Limb (tissue), 2 donors: ENCODE data around the gene RAI2.

Experiments
- DNase-seq, 2 donors: peaks; one replicate each; pipeline ENCODE4 v3.0.0-alpha.2; 2016; ENCODE audit errors: extremely low spot score in 2 of 2

RAI2 gene

GRCh38 chrX:17829566-17829965, 31.5 kb downstream of the RAI2 start:
- no peak for DNase-seq

DNA sequence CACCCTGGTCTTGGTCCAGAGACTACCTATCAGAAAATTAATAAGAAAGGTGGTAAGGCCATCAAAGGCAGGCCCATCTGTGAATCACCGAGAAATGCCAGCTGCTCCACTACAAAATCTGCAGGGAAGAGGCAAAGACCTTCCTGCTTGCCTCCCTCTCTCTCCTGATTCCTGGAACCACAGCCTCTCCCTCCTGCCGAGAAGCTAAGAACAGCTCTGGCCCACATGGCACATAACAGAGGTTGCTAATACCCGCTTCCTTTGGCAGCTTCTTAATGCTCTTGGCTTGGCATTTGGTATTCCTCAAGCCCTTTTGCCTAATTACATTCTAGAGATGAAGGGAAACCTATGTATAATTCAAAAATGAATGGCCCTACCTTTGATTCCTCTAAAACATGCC, 32.9 kb downstream of the RAI2 start:
- no peak for DNase-seq

- no peak for DNase-seq
Observed at GRCh38 chrX:17826609-17827496, 34.2 kb downstream of the RAI2 start.

- peak in 1 of 2 donors; percentile 29 for DNase-seq
Observed at GRCh38 chrX:17824980-17825379, 36.1 kb downstream of the RAI2 start.

- no peak for DNase-seq
Observed at GRCh38 chrX:17822351-17822750, 38.7 kb downstream of the RAI2 start.

DNA sequence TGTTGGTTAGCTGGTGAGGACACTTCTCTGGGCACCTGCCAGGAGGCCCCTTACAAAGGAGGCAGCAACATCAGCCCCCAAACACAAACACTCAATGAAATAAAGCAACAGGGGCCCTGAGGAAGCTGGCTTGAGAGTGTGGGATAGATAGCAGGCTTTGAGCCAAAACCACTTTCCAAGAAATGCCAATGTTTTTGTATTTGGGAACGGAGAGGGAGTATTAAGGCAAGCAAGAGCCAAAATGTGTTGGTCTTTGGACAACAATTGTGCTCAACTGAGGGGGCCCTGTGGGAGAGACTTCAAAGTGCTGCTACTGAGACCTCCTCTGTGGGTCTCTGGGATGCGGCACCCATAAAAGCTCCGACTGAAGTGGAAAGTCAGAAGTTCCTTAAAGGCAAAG, 41.0 kb downstream of the RAI2 start:
- no peak for DNase-seq

- no peak for DNase-seq
Observed at GRCh38 chrX:17818726-17819125, 42.4 kb downstream of the RAI2 start.

- no peak for DNase-seq
Observed at GRCh38 chrX:17817251-17817650, 43.8 kb downstream of the RAI2 start.

DNA sequence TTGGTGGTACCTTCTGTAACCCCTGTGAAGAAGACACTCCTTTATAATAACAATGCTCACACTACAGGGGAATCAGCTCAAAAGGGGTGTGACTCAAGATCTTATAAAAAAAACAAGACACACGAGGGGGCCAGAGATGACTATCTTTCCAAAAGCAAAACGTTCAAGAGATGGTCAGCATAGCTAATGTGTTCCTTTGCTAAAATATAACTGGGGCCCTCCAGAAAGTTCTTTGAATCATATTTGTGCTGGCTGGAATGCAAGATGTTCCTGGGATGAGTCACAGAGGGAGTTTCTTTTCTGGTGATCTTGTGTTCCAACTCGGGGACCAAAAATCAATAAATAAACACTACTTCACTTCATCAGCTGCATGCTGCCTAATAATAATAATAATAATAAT, 46.5 kb downstream of the RAI2 start:
- DNase-seq, result no peak

- DNase-seq, result no peak
Observed at GRCh38 chrX:17814059-17814458, 47.0 kb downstream of the RAI2 start.

- DNase-seq, result no peak
Observed at GRCh38 chrX:17813277-17813676, 47.8 kb downstream of the RAI2 start.

DNA sequence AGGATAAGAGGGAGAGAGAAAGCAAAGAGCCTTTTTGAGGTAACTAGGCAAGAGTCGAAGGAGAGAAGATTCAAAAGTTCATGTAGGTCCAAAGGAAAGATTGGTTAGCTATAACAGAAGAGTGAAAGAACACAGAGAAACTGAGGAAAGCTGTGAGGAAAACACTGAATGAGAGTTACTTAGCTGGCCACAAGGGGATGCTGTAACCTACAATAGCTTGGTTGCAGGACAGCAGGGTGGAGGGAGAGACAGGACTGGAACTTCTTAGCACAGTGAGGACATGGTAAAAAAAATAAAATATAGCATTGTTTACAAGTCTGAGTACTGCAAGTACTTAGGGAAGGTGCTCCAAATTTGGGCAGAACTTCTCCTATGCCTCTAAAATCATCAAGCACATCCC, 48.3 kb downstream of the RAI2 start:
- no peak for DNase-seq

DNA sequence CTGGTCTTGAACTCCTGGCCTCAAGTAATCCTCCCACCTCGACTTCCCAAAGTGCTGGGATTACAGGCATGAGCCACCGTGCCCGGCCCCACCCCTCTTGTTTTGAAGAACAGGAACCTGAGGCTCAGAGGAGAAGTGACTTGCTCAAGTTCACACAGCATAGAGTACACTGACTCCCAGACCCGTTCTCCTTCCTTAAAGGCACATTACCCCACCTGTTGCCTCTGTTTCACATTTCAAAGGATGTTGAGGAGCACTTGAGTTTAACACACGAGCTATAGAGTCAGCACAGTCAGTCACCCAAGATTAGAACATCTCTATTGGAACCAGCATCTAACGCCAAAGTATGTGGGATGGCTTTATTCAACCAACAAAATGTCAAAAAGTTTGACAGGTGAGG, 51.1 kb downstream of the RAI2 start:
- DNase-seq, result no peak

DNA sequence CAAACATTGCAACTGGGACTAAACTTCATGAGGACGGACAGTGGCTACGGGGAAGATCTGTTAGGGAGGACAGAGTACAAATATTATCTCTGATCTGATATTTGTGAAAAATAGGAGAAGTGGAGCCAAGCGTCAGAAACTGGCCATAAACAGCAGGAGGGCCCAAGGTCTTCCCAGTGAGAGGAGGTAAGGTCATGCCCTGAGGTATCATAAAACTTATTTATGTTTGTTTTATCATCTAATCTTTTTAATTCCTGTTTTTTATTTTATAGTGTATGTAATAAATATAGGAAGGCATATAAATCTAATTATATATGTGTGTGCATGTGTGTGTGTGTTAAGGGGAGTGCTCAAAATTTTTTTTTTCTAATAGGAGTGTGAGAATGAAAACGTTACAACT, 51.8 kb downstream of the RAI2 start:
- DNase-seq, result no peak

- no peak for DNase-seq
Observed at GRCh38 chrX:17805120-17805519, 56.0 kb downstream of the RAI2 start.

DNA sequence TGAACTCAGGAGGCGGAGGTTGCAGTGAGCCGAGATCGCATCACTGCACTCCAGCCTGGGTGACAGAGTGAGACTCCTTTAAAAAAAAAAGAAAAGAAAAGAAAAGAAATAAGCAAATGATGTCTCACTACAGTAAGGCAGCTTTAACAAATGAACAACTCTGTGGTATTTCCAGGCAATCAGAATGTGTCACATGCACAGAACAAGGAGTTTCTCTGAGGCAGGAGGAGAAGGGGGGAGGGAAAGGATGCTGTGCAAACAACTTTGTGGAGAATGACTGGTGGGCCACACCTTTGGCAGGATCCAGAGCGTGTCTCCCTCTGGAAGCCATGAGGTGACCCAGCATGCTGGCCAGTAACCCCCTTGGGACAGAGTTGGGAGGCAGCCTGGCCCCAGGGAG, 57.6 kb downstream of the RAI2 start:
- no peak for DNase-seq

GRCh38 chrX:17802756-17803155, 58.3 kb downstream of the RAI2 start:
- no peak for DNase-seq

DNA sequence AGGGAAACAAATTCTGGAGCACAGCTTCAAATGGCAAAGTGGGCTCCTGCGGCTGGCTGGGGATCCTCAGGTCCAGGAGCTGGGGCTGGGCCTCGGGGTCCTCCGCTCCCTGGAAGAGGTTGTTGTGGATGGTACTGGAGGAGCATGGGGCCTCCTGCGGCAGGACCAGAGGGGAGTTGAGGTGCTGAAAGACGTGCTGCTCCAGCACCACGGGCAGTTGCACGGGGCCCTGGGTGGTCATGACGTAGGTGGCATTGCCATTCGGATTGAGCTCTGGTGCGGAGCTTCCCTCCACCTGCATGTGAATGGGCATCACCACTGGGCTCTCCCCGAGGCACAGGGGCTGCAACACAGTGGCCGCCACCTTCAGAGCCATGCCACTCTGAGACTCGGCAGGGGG, 59.7 kb downstream of the RAI2 start:
- no peak for DNase-seq

- DNase-seq, result no peak
Observed at GRCh38 chrX:17798921-17799320, 62.2 kb downstream of the RAI2 start.

DNA sequence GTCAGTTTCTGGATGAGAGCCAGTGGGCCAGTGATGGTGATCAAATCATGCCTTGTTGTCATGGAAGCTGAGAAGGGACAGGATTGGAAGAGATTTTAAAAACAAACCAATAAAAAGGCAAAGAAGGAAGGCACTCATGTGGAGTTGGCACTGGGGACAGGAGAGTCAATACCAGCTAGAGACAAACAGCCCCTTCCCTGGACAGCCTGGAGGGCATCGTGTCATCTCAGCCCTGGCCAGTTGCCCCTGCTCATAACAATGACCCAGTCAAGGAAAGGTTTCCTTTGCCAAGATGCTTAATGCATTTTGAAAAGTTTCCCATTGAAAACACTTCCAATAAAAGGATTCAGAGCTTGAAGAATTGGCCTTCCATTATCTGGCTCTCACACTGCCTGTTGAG, 68.3 kb downstream of the RAI2 start:
- no peak for DNase-seq

GRCh38 chrX:17788956-17789562, 72.0 kb downstream of the RAI2 start:
- no peak for DNase-seq

DNA sequence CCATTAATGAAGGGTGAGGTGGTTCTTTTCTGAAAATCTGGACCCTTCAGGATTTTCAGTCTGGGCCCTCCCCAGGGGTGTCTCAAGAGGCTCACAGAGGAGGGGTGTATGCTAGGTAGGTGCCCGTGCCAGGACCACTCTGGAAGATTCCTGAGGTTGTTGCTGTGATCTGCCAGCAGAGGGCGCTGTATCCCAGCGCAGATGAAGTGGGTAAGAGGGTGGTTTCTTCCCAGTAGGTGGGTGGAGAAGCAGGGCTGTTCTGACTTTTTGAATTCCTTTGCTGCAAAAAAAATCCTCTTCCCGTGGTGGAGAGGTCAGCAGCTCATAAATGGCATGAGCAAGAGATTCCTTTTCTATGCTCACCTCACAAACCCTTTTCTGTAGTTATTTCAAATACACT, 72.7 kb downstream of the RAI2 start:
- DNase-seq, result peak; percentile 2 to 36

- DNase-seq, result no peak
Observed at GRCh38 chrX:17787557-17787956, 73.5 kb downstream of the RAI2 start.
